Measurements from ENCODE around the gene NIBAN1. TPM values are rescaled to one million over a fixed set of nuclear protein-coding genes. Genes with fewer than 3 reads are reported as not detected.

NIBAN1 gene
- total and polyA plus RNA-seq, 7 donors, result 1.4 to 384 (median 311) TPM

- Histone ChIP-seq H3K27me3 (no peaks in the 10 kb centered on the region), H3K9me3 (no peaks in the 10 kb centered on the region), H3K36me3 (no peaks in the 10 kb centered on the region), H3K4me1 (peaks cover 0 to 10% (median 4%) of the 10 kb centered on the region in 4 donors), H3K27ac (no peak overlapping the region), H3K4me3 (no peak overlapping the region)
- no peak for DNase-seq
- TF ChIP-seq EP300 (IDR thresholded peaks at IDR 0.05) (no peak), POLR2A (IDR thresholded peaks at IDR 0.05) (no peak), CTCF (IDR thresholded peaks at IDR 0.05) (no peak), POLR2AphosphoS5 (IDR thresholded peaks at IDR 0.05) (no peak)
- 28 to 42% methylated on average over 5 of the region's 5 CpGs for WGBS, 2 donors
- intact Hi-C loops (cut with DNase I), result loop anchor here (10.0 kb wide), 1 partner anchor 169 kb away; the partner anchor contains the start of genes SWT1 and TRMT1L
These were observed 11.9 kb upstream of the NIBAN1 start for GRCh38 chr1:184986250-184986649.

GRCh38 chr1:184982002-184982954, 8.0 kb upstream of the NIBAN1 start:
- 44 to 51% methylated on average over 14 of the region's 14 CpGs for WGBS, 2 donors
- DNase-seq, result peak; percentile 91
- Histone ChIP-seq H3K27me3 (no peaks in the 10 kb centered on the region), H3K9me3 (no peaks in the 10 kb centered on the region), H3K36me3 (no peaks in the 10 kb centered on the region), H3K4me1 (peaks cover 0 to 10% (median 4%) of the 10 kb centered on the region in 4 donors), H3K27ac (peak overlapping the region in 1 of 4 donors; percentile 55), H3K4me3 (no peak overlapping the region)
- intact Hi-C loops (cut with DNase I), result loop anchor here (1.0 to 10.0 kb wide), 3 partner anchors 173 to 227 kb away; partner anchors contain the start of genes EDEM3, SWT1 and TRMT1L
- TF ChIP-seq POLR2AphosphoS5 (IDR thresholded peaks at IDR 0.05) (peak in 3 of 4 donors; percentile 21 to 60 (median 59)), EP300 (IDR thresholded peaks at IDR 0.05) (no peak), CTCF (IDR thresholded peaks at IDR 0.05) (peak; percentile 87 to 91 (median 89))

GRCh38 chr1:184980726-184981125, 6.4 kb upstream of the NIBAN1 start:
- Histone ChIP-seq H3K27ac (no peak overlapping the region), H3K4me1 (peaks cover 0 to 10% (median 4%) of the 10 kb centered on the region in 4 donors), H3K36me3 (no peaks in the 10 kb centered on the region), H3K4me3 (no peak overlapping the region), H3K9me3 (no peaks in the 10 kb centered on the region), H3K27me3 (no peaks in the 10 kb centered on the region)
- intact Hi-C loops (cut with DNase I), result loop anchor here (10.0 kb wide), 1 partner anchor 174 kb away; the partner anchor contains the start of genes SWT1 and TRMT1L
- WGBS, 2 donors, result 95 to 98% methylated on average over 1 of the region's 1 CpG
- no peak for TF ChIP-seq CTCF (IDR thresholded peaks at IDR 0.05)
- TF ChIP-seq POLR2AphosphoS5 (IDR thresholded peaks at IDR 0.05), result no peak
- TF ChIP-seq POLR2A (IDR thresholded peaks at IDR 0.05), result no peak
- TF ChIP-seq EP300 (IDR thresholded peaks at IDR 0.05), result no peak
- DNase-seq, result no peak

GRCh38 chr1:184975208-184975870, 1.0 kb upstream of the NIBAN1 start:
- no peak for DNase-seq
- Histone ChIP-seq H3K9me3 (no peaks in the 10 kb centered on the region), H3K27ac (peak overlapping the region; percentile 87 to 96 (median 94)), H3K27me3 (no peaks in the 10 kb centered on the region), H3K36me3 (no peaks in the 10 kb centered on the region), H3K4me1 (peaks cover 0 to 24% (median 17%) of the 10 kb centered on the region in 4 donors), H3K4me3 (no peak overlapping the region)
- intact Hi-C loops (cut with DNase I), result loop anchor here (2.0 to 10.0 kb wide), 2 partner anchors 171 to 1341 kb away; partner anchors contain the start of gene ARPC5
- WGBS, 2 donors, result 78 to 80% methylated on average over 6 of the region's 6 CpGs
- TF ChIP-seq CTCF (IDR thresholded peaks at IDR 0.05), result no peak
- TF ChIP-seq EP300 (IDR thresholded peaks at IDR 0.05), result no peak
- TF ChIP-seq POLR2A (IDR thresholded peaks at IDR 0.05), result no peak
- no peak for TF ChIP-seq POLR2AphosphoS5 (IDR thresholded peaks at IDR 0.05)
